ENCODE results near the gene PLCL2.

The PLCL2 gene

GRCh38 chr3:17088602-17089313 lies 204.0 kb downstream of the PLCL2 start:
- H3K4me3 ChIP-seq (replicated peaks; ENCODE audit: low read depth, low read length) = no peak overlapping the region
- DNase-seq (ENCODE audit: extremely low read depth, low read depth) = no peak
- TF ChIP-seq, protein P1, sequence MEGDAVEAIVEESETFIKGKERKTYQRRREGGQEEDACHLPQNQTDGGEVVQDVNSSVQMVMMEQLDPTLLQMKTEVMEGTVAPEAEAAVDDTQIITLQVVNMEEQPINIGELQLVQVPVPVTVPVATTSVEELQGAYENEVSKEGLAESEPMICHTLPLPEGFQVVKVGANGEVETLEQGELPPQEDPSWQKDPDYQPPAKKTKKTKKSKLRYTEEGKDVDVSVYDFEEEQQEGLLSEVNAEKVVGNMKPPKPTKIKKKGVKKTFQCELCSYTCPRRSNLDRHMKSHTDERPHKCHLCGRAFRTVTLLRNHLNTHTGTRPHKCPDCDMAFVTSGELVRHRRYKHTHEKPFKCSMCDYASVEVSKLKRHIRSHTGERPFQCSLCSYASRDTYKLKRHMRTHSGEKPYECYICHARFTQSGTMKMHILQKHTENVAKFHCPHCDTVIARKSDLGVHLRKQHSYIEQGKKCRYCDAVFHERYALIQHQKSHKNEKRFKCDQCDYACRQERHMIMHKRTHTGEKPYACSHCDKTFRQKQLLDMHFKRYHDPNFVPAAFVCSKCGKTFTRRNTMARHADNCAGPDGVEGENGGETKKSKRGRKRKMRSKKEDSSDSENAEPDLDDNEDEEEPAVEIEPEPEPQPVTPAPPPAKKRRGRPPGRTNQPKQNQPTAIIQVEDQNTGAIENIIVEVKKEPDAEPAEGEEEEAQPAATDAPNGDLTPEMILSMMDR (IDR thresholded peaks at IDR 0.05; ENCODE audit: low read depth, low read length, missing control alignments) = no peak

- H3K4me3 ChIP-seq (replicated peaks; ENCODE audit: low read depth, low read length) = no peak overlapping the region
- no peak for DNase-seq (ENCODE audit: extremely low read depth, low read depth)
- TF ChIP-seq, protein P1 (IDR thresholded peaks at IDR 0.05; ENCODE audit: low read depth, low read length, missing control alignments) = no peak
Observed at GRCh38 chr3:17089314-17089700, 204.6 kb downstream of the PLCL2 start.

DNA sequence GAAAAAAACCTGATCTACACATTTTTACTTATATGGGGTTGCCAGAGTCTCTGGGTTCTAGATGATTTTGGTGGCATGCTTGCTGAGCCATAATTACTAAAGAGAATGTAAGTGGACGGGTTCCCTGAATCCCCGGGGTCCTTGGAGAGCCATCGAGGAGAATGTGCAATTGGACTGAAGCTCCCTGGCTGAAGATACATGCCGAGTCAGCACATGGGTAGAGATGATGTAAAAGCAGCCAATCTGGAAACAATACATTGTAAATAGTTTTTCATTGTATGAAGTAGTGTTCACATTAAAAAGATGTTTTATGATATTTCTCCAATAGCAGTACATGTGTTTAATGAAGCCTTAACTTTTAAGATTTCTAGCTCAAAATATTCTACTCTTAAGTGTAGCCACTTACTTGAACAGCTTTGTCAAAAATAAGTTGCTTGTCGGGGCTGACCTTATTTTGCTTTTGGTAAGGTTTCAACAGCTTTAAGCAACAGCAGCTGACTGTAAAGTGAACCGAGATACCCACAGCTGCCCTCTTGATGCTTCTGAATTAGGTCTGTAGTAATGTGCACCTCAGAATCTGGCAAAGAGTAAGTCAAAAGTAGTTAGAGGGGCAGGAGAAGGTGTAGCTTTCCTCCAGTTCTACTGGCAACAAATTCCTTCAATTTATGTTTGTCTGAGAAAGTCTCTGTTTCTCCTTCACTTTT lies 205.7 kb downstream of the PLCL2 start:
- TF ChIP-seq, protein P1 (IDR thresholded peaks at IDR 0.05; ENCODE audit: low read depth, low read length, missing control alignments) = no peak
- no peak for DNase-seq (ENCODE audit: extremely low read depth, low read depth)

DNA sequence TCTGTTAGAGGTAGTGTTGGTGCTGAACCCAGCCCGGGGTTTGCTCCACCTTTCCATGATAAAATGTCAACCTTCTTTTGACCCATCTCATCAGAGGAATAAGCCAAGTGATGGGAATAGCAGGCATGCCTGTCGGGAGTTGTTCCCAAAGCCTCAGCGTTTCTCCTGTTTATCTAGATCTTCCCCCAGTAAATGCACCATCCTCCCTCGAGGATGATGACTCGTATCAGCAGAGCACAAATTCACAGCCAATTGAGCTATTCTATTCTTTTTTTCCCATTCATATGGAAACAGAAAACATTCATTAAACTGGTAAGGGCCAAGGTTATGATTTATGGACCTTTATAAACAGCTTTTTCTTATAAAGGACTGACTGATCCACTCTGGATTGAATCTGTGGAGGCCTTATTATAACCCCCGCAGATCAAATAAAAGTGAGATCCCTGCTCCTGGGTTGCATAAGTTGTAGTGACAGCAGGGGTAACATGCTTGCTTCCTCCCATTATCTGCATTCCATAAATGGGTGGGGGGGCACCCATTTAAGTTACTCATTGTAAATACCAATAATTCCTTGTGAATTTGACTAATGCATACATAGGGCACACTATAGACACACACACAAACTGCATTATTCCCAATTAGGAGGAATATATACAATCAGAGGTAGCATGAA lies 207.3 kb downstream of the PLCL2 start:
- DNase-seq (ENCODE audit: extremely low read depth, low read depth) = no peak
- no peak overlapping the region for H3K4me3 ChIP-seq (replicated peaks; ENCODE audit: low read depth, low read length)
- TF ChIP-seq, protein P1 (IDR thresholded peaks at IDR 0.05; ENCODE audit: low read depth, low read length, missing control alignments) = no peak

More for the DNA sequence above, 205.7 kb downstream of the PLCL2 start:
- H3K4me3 ChIP-seq (replicated peaks; ENCODE audit: low read depth, low read length) = no peak overlapping the region

GRCh38 chr3:17092583-17092933 lies 207.8 kb downstream of the PLCL2 start:
- TF ChIP-seq, protein P1 (IDR thresholded peaks at IDR 0.05; ENCODE audit: low read depth, low read length, missing control alignments) = no peak
- no peak overlapping the region for H3K4me3 ChIP-seq (replicated peaks; ENCODE audit: low read depth, low read length)
- no peak for DNase-seq (ENCODE audit: extremely low read depth, low read depth)

GRCh38 chr3:17094551-17094950 lies 209.8 kb downstream of the PLCL2 start:
- H3K4me3 ChIP-seq (replicated peaks; ENCODE audit: low read depth, low read length) = no peak overlapping the region
- TF ChIP-seq, protein P1 (IDR thresholded peaks at IDR 0.05; ENCODE audit: low read depth, low read length, missing control alignments) = no peak
- no peak for DNase-seq (ENCODE audit: extremely low read depth, low read depth)

Data from HFF-Myc (cell line).